PC-9 (cell line): ENCODE results near the gene DMRTB1. TPM values are rescaled to one million over a fixed set of nuclear protein-coding genes. Genes with fewer than 3 reads are reported as not detected.
A peak's percentile ranks its signal among the peaks of the same experiment; 100 is the strongest.

ENCODE experiments used
- BruUV-seq: library from RNA; stranded (reverse); fragments of 400-500 nt; replicated peaks from 2 replicates; lab custom pipeline; 2021; lab: Mats Ljungman, UMichigan
- CTCF ChIA-PET: fragments of 300-600 bp; sonication (Branson Sonifier 250); formaldehyde crosslinking; loops from one replicate; lab custom pipeline; 2022; ENCODE audit warnings: antibody characterized with exemption; lab: Charles Lee
- POLR2A ChIA-PET: fragments of 300-600 bp; sonication (Branson Sonifier 250); formaldehyde crosslinking; loops from one replicate; lab custom pipeline; 2022; ENCODE audit warnings: antibody characterized with exemption; ENCODE audit not compliant: unreplicated experiment; lab: Charles Lee
- DNase-seq, 2 experiments: peaks; one replicate each; pipeline versions ENCODE4 v3.0.0 to v3.0.0-alpha.2; 2015 to 2022; ENCODE audit warnings: mixed read lengths in 1 of 2
- H2AFZ ChIP-seq: fragments of 200-600 bp; sonication (generic); 2 replicates; pipeline ENCODE4 v1.8.1; 2017; ENCODE audit warnings: antibody characterized with exemption
- H3F3A ChIP-seq: fragments of 200-600 bp; sonication (generic); 2 replicates; pipeline ENCODE4 v1.8.1; 2017; ENCODE audit warnings: antibody characterized with exemption, mild to moderate bottlenecking, low read depth; ENCODE audit not compliant: insufficient read depth
- H3K27ac ChIP-seq: fragments of 200-600 bp; sonication (generic); 2 replicates; pipeline ENCODE4 v1.6.1; 2016; ENCODE audit warnings: mixed run types
- H3K27me3 ChIP-seq: fragments of 200-600 bp; sonication (generic); 2 replicates; pipeline ENCODE4 v1.6.1; 2016; ENCODE audit warnings: low read depth, mixed run types; ENCODE audit not compliant: insufficient read depth
- H3K36me3 ChIP-seq: fragments of 200-600 bp; sonication (generic); 2 replicates; pipeline ENCODE4 v1.6.1; 2016; ENCODE audit warnings: low read depth, mixed run types
- H3K4me1 ChIP-seq: fragments of 200-600 bp; sonication (generic); replicated peaks from 2 replicates; pipeline ENCODE4 v1.6.1; 2016; ENCODE audit warnings: mixed run types; ENCODE audit not compliant: insufficient read depth
- H3K4me2 ChIP-seq: fragments of 200-600 bp; sonication (generic); 2 replicates; pipeline ENCODE4 v1.6.1; 2017; ENCODE audit warnings: mixed run types
- H3K4me3 ChIP-seq: fragments of 200-600 bp; sonication (generic); 2 replicates; pipeline ENCODE4 v1.6.1; 2016; ENCODE audit warnings: mixed run types
- H3K79me2 ChIP-seq: fragments of 200-600 bp; sonication (generic); 2 replicates; pipeline ENCODE4 v1.6.1; 2017; ENCODE audit warnings: low read depth, mixed run types
- H3K9me2 ChIP-seq: fragments of 200-600 bp; sonication (generic); 2 replicates; pipeline ENCODE4 v1.8.1; 2017; ENCODE audit warnings: mild to moderate bottlenecking; ENCODE audit not compliant: insufficient read depth
- H3K9me3 ChIP-seq: fragments of 200-600 bp; sonication (generic); 2 replicates; pipeline ENCODE4 v1.8.1; 2016; ENCODE audit warnings: low read depth; ENCODE audit not compliant: insufficient read depth
- H4K20me1 ChIP-seq: fragments of 200-600 bp; sonication (generic); 2 replicates; pipeline ENCODE4 v1.8.1; 2017; ENCODE audit not compliant: insufficient read depth
- EZH2 ChIP-seq: fragments of 200-600 bp; sonication (generic); IDR thresholded peaks from 2 replicates; pipeline ENCODE4 v1.8.0; 2017; ENCODE audit warnings: antibody characterized with exemption, low read depth
- intact Hi-C: fragments of 100-400 bp; cut with micrococcal nuclease; formaldehyde crosslinking; loops from one replicate; pipeline ENCODE4 v1.10.0; 2022; ENCODE audit not compliant: unreplicated experiment
- total RNA-seq: library from RNA; stranded (reverse); gene quantifications from 2 replicates; pipeline ENCODE4 v1.2.3, GENCODE V29; 2021
- TF ChIP-seq, protein P1 (sequence below): fragments of 200-600 bp; sonication (generic); conservative IDR thresholded peaks from 2 replicates; pipeline ENCODE4 v1.6.1; 2017; ENCODE audit warnings: mixed run types, antibody characterized with exemption, mild to moderate bottlenecking, moderate library complexity

The DMRTB1 gene
- total RNA-seq, 1 experiment from 2014 or later: not detected

DNA sequence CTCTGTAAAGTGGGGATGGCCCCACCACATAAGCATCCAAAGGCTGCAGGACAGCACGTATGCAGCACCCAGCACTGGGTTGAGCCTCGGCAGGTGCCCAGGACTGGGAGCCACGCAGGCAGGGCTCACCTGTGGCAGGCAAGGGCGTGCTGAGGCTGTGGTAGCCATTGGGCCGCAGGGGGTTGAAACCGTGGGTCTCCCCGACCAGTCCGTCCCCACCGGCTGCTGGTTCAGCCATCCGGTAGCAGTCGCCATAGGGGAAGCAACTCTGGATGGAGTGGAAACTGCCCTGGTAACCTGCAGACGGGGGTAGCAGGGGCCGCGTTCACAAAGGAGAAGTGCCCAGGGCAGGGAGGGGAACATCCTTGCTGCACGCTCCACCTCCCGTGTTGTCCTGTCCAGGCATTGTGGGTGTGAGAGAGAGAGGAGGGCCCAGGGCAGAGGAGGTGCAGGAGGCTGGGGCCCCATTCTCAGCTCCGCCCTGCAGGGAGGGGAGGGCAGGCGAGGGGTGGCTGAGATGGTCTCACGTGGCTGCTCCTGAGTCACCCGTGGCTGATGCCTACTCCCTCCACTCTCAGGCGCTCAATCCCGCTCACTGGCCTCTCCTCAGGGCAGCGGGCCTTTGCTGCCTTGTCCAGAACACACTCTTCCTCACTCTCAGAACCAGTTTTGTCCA lies 49.9 kb downstream of the DMRTB1 start:
- H3K4me1 ChIP-seq: no peaks in the 10 kb centered on the region
- no peaks in the 10 kb centered on the region for H3K9me3 ChIP-seq
- ChIA-PET POLR2A (interaction anchor here (0.7 kb wide), 1 partner anchor 206 kb away, joined by 8 read pairs; no protein-coding TSS in a partner anchor), CTCF (no interaction called here)
- peak in 1 of 2 experiments; percentile 72 for DNase-seq
- no peak for TF ChIP-seq EZH2
- TF ChIP-seq, protein P1, sequence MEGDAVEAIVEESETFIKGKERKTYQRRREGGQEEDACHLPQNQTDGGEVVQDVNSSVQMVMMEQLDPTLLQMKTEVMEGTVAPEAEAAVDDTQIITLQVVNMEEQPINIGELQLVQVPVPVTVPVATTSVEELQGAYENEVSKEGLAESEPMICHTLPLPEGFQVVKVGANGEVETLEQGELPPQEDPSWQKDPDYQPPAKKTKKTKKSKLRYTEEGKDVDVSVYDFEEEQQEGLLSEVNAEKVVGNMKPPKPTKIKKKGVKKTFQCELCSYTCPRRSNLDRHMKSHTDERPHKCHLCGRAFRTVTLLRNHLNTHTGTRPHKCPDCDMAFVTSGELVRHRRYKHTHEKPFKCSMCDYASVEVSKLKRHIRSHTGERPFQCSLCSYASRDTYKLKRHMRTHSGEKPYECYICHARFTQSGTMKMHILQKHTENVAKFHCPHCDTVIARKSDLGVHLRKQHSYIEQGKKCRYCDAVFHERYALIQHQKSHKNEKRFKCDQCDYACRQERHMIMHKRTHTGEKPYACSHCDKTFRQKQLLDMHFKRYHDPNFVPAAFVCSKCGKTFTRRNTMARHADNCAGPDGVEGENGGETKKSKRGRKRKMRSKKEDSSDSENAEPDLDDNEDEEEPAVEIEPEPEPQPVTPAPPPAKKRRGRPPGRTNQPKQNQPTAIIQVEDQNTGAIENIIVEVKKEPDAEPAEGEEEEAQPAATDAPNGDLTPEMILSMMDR: no peak
- no peaks in the 10 kb centered on the region for H3F3A ChIP-seq
- intact Hi-C loops: no loop called here
- no peaks in the 10 kb centered on the region for H3K36me3 ChIP-seq
- no peaks in the 10 kb centered on the region for H3K27me3 ChIP-seq
- no peaks in the 10 kb centered on the region for H3K79me2 ChIP-seq
- H3K4me2 ChIP-seq: no peak overlapping the region
- no peaks in the 10 kb centered on the region for H4K20me1 ChIP-seq
- no peak overlapping the region for H2AFZ ChIP-seq
- H3K27ac ChIP-seq: no peak overlapping the region
- no peaks in the 10 kb centered on the region for H3K9me2 ChIP-seq
- no peak overlapping the region for H3K4me3 ChIP-seq
- BruUV-seq: no TSS peak

DNA sequence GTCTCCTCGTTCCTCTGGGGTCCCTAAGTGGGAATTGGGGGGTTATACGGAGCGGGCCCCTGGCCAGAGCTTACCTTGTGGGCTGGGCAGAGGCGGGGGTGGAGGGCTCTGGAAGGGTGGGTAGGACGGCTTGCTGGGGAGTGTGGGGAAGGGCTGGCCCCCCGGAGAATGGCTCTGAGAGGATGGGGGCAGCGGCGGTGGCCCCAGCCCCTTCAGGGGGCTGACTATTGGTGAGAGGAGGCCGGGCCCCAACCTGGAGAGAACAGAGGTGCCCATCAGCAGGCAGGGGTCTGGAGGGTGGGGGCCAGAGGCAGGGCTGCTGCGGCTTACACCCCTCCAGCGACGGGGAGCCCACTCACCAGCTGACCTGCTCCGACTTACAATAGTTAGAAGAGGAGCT lies 50.6 kb downstream of the DMRTB1 start:
- Histone ChIP-seq H3K36me3 (no peaks in the 10 kb centered on the region), H2AFZ (no peak overlapping the region), H3K27ac (no peak overlapping the region), H3K9me3 (no peaks in the 10 kb centered on the region), H3K4me1 (no peaks in the 10 kb centered on the region), H3K4me2 (no peak overlapping the region), H4K20me1 (no peaks in the 10 kb centered on the region), H3K27me3 (no peaks in the 10 kb centered on the region), H3K4me3 (no peak overlapping the region), H3F3A (no peaks in the 10 kb centered on the region), H3K9me2 (no peaks in the 10 kb centered on the region), H3K79me2 (no peaks in the 10 kb centered on the region)
- intact Hi-C loops: no loop called here
- TF ChIP-seq, protein P1: no peak
- no peak for TF ChIP-seq EZH2
- DNase-seq: no peak
- no TSS peak for BruUV-seq
- ChIA-PET POLR2A (interaction anchor here (0.7 kb wide), 1 partner anchor 206 kb away, joined by 8 read pairs; no protein-coding TSS in a partner anchor), CTCF (interaction anchor here (0.6 kb wide), 1 partner anchor 1320 kb away, joined by 3 read pairs; no protein-coding TSS in a partner anchor)

DNA sequence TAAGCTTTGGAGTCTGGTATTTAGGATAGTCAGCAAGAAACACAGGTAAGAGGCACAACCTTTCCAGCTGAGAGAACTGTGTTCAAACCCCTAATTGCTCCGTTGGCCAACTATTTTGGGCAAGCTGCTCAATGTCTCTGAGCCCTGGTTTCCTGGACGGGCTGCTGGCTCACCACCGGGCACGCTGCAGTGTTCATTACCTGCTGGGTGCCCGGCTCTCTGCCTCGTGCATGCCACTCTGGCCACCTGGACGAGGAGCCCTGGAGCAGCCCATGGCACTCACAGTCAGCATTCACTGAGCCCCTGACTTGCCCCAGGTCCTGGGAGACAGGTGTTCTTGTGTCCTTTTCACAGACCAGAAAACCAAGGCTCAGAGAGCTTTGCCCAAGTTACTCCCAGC lies 51.0 kb downstream of the DMRTB1 start:
- ChIA-PET CTCF (interaction anchor here (0.6 kb wide), 1 partner anchor 1320 kb away, joined by 3 read pairs; no protein-coding TSS in a partner anchor), POLR2A (no interaction called here)
- H3K9me2 ChIP-seq: no peaks in the 10 kb centered on the region
- TF ChIP-seq, protein P1: no peak
- TF ChIP-seq EZH2: no peak
- no peaks in the 10 kb centered on the region for H3K27me3 ChIP-seq
- no peak overlapping the region for H3K4me3 ChIP-seq
- intact Hi-C loops: no loop called here
- H2AFZ ChIP-seq: no peak overlapping the region
- H3F3A ChIP-seq: no peaks in the 10 kb centered on the region
- BruUV-seq: no TSS peak
- H3K4me2 ChIP-seq: no peak overlapping the region
- no peaks in the 10 kb centered on the region for H3K79me2 ChIP-seq
- no peaks in the 10 kb centered on the region for H3K4me1 ChIP-seq
- no peaks in the 10 kb centered on the region for H4K20me1 ChIP-seq
- no peak for DNase-seq
- no peaks in the 10 kb centered on the region for H3K36me3 ChIP-seq
- no peak overlapping the region for H3K27ac ChIP-seq
- H3K9me3 ChIP-seq: no peaks in the 10 kb centered on the region
